Measurements from ENCODE around the gene HIKESHI.
A peak's percentile ranks its signal among the peaks of the same experiment; 100 is the strongest.

The HIKESHI gene

GRCh38 chr11:86380295-86381059 lies 78.4 kb downstream of the HIKESHI start:
- no peak for DNase-seq

GRCh38 chr11:86383041-86383955 lies 81.3 kb downstream of the HIKESHI start:
- DNase-seq = no peak

GRCh38 chr11:86386283-86386682 lies 84.2 kb downstream of the HIKESHI start:
- no peak for DNase-seq

GRCh38 chr11:86386746-86387145 lies 84.7 kb downstream of the HIKESHI start:
- DNase-seq = no peak

GRCh38 chr11:86388198-86388597 lies 86.2 kb downstream of the HIKESHI start:
- no peak for DNase-seq

- peak; percentile 65 for DNase-seq
Measured at GRCh38 chr11:86390487-86390886, 88.4 kb downstream of the HIKESHI start.

GRCh38 chr11:86395061-86395551 lies 93.1 kb downstream of the HIKESHI start:
- DNase-seq = no peak
